GM12874 (cell line): ENCODE results near the gene GALNT14.

Experiments
- CTCF ChIP-seq: IDR thresholded peaks from 2 replicates; pipeline ENCODE4 v1.5.1; 2011; ENCODE audit warnings: low read depth, mild to moderate bottlenecking, control low read depth, low read length, moderate library complexity; ENCODE audit not compliant: insufficient read depth

Gene GALNT14

GRCh38 chr2:30894498-30895119 lies 243.6 kb downstream of the GALNT14 start:
- no peak for TF ChIP-seq CTCF

GRCh38 chr2:30888852-30889409 lies 249.3 kb downstream of the GALNT14 start:
- no peak for TF ChIP-seq CTCF

- no peak for TF ChIP-seq CTCF
These were observed 252.2 kb downstream of the GALNT14 start for GRCh38 chr2:30886080-30886479.

- no peak for TF ChIP-seq CTCF
These were observed 254.4 kb downstream of the GALNT14 start for GRCh38 chr2:30883822-30884221.

GRCh38 chr2:30883184-30883583 lies 255.1 kb downstream of the GALNT14 start:
- TF ChIP-seq CTCF, result no peak

GRCh38 chr2:30880516-30880915 lies 257.7 kb downstream of the GALNT14 start:
- no peak for TF ChIP-seq CTCF

- no peak for TF ChIP-seq CTCF
These were observed 260.4 kb downstream of the GALNT14 start for GRCh38 chr2:30877833-30878232.
